SH-SY5Y (cell line): Measurements from ENCODE around the gene CNOT3.

Source experiments
- GATA2 ChIP-seq: IDR thresholded peaks from 2 replicates; pipeline ENCODE4 v1.6.1; 2011; ENCODE audit warnings: mild to moderate bottlenecking, low read depth, low read length
- GATA3 ChIP-seq: IDR thresholded peaks from 2 replicates; pipeline ENCODE4 v1.6.1; 2011; ENCODE audit warnings: low read depth, mild to moderate bottlenecking, low read length, moderate library complexity

GRCh38 chr19:54197121-54197520, 59.6 kb downstream of the CNOT3 start:
- TF ChIP-seq GATA3: no peak
- TF ChIP-seq GATA2: no peak
